ENCODE measurements around the gene FER.
"Not testable (repeated sequence)": the region's sequence is repeated elsewhere in the genome, so short reads cannot be mapped to it uniquely, and the experiment has no call there.

FER gene

DNA sequence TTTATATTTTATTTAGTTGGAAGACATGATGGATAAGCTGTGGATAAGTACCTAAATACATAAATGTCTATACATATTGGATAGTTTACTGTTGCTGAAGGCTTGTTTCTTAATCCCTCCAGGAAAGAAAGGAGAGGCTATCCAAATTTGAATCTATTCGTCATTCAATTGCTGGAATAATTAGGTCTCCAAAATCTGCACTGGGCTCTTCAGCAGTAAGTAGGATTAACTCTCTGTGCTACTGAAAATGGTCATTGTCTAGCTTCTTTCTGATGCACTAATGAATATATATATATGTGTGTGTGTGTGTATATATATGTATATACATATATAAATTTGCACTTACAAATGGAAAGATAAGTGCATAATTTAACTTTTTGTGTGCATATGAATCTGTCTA is 198.3 kb downstream of the FER start:
- no peak for DNase-seq (ENCODE audit: low read depth in 2 of 3, low spot score in 2 of 3)

DNA sequence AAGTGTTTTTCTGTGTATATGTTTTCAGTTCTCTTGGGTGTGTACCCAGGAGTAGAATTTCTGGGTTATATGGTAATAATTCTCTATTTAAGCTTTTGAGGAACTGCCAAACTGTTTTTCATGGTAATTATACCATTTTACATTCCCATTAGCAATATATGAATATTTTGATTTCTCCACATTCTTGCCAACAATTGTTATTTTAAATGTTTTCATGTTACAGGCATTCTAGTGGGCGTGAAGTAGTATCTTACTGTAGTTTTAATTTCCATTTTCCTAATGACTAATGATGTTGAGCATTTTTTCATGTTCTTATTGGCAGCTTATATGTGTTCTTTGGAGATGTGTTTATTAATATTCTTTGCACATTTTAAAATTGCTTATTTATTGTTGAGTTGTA is 199.5 kb downstream of the FER start:
- no peak for DNase-seq (ENCODE audit: low read depth in 2 of 3, low spot score in 2 of 3)

DNA sequence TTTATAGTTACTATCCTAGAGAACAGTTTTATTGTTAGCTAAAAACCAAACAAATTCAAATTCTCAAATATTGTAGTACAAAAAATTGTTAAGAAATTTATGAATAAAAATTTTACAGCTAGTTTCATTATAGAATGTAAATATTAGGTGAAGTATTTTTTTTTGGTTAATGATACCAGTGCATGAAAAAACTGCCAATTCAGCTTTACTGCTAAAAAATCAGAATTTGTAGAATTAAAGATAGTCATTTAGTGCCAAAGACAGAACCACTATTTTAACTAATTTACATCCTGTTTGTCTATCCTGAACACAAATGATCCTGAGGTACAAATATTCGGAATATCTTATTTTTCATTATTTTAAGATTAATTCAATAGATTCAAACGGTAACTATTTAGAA is 202.6 kb downstream of the FER start:
- no peak for DNase-seq (ENCODE audit: low read depth in 2 of 3, low spot score in 2 of 3)

DNA sequence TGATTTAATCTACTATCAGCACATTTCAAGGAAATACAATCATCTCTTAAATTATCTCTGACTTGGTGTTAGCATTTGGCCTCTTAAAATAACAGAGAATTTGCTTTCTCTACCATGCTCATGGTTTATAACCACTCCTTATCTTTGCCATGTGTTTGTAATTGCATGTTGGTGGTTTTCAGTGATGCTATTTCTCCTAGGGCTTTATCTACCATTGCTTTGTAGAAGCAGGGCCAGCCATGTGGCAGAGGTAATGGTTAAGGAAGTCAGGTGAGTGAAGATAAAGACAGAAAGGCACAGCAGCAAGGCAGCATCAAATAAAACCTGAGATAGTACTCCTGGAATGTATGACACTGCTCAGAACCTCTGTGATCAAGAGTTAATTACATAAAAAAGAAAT is 206.2 kb downstream of the FER start:
- DNase-seq (ENCODE audit: low read depth in 2 of 3, low spot score in 2 of 3): no peak

DNA sequence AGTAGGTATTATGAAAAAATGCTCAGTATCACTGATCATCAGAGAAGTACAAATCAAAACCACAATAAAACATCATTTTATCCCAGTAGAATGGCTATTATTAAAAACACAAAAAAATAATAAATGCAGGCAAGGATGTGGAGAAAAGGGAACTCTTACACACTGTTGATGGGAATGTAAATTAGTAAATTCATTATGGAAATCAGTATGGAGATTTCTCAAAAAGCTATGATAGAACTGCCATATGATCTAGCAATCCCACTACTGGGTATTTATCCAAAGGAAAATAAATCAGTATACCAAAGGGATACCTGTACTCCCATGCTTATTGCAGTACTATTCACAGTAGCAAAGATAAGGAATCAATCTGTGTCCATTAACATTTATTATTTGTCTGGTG is 209.6 kb downstream of the FER start:
- no peak for DNase-seq (ENCODE audit: low read depth in 2 of 3, low spot score in 2 of 3)

DNA sequence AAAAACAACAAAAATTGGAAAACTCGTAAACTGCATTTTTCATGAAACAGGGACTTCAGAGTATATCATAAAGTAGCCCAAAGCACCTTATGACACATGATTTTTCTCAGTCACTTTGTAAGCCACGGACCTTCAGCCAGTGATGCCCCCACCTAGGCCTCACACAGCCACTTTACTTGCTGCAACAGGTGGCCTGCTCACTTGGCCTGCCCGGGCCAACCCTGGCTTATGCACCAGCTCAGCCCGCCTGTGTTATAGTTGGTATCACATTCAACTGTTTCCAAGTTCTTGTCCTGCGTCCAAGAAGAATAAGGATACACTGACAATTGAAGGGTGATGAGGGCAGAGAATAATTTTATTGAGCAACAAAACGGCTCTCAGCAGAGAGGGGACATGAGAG is 219.2 kb downstream of the FER start:
- no peak for DNase-seq (ENCODE audit: low read depth in 2 of 3, low spot score in 2 of 3)

DNA sequence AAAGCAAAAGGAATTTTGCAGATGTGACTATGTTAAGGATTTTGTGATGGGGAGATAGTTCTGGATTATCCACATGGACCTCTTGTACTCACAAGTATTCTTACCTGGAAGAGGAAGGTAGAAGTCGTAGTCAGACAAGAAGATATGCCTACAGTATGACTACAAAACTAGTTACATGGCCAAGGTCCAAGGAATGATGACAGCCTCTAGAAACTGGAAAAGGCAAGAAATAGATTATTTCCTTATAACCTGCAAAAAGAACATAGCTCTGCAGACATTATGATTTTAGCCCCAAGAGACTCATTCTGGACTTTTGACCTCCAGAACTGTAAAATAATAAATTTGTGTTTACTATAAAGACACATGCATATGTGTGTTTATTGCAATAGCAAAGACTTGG is 226.9 kb downstream of the FER start:
- DNase-seq (ENCODE audit: low read depth in 2 of 3, low spot score in 2 of 3): no peak

DNA sequence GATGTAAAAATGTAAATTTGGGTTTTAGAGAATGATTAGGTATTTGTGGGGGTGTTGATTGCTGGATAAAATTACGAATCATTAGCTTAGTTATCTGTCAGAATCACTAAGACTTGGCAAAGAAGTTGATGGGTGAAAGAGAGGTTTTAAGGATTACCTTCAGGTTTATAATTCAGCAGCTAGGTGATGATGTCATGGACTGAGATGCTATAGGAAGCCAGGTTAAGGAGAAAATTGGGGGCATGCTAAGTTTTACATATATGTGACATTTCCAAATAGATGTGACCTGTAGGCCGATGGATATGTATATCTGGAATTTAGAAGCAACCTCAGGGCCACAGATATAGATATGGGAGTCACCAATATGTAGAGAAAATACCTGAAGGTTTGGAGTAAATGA is 228.0 kb downstream of the FER start:
- no peak for DNase-seq (ENCODE audit: low read depth in 2 of 3, low spot score in 2 of 3)

DNA sequence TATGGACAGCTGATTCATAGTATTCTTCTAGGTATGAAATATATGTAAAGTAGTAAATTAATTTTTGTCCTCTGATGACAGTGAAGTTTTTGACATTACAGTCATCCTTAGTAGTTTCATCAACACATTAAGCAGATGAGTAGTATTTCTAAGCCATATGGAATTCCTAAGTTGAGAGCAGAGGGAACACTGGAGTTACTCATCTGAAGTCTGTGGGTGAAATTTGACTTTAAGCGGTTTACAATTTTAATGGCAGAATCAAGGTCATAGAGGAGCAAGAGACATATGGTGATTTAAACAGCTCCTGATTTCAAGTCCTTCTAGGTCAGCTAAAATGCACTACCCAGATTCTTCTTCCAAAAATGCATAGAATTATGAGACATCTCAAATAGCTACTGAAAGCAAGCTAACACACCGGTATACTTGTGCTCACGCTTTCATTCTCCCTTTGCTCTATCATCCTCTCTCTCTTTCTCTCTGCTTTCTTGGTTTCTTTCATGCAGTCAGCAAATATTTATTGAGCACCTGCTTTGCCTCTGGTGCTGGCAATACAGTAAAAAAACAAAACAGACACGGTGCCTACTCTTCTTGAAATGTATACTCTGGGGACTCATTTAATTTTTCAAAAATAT is 235.9 kb downstream of the FER start:
- DNase-seq (ENCODE audit: low read depth in 2 of 3, low spot score in 2 of 3): no peak

DNA sequence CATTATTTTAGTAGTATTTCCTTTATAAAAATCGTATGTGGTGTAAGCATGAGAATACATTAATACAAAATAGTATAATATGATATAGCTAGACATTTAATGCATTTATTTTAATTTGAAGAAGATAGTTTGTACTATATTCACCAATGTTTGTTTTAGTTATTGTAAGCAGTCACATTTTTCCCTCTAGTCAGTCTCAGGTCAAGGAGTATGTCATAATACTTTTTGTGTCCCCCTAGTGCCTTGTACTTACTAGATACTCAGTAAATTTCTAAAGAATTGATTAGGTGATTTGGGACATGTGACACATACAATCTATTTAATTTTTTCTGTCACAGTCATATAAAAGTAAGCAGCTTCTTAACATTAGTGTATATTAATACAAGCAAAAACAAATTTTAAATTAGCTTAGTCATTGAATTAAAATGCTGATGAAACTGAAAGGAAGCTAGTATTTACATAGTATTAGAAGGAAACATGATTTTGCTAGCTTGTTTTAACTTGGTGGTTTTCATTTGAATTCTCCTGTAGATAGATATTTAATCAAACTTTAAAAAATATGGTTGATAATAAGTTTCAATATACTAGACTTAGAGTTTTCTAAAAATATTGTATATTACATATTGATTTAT is 242.2 kb downstream of the FER start:
- no peak for DNase-seq (ENCODE audit: low read depth in 2 of 3, low spot score in 2 of 3)

DNA sequence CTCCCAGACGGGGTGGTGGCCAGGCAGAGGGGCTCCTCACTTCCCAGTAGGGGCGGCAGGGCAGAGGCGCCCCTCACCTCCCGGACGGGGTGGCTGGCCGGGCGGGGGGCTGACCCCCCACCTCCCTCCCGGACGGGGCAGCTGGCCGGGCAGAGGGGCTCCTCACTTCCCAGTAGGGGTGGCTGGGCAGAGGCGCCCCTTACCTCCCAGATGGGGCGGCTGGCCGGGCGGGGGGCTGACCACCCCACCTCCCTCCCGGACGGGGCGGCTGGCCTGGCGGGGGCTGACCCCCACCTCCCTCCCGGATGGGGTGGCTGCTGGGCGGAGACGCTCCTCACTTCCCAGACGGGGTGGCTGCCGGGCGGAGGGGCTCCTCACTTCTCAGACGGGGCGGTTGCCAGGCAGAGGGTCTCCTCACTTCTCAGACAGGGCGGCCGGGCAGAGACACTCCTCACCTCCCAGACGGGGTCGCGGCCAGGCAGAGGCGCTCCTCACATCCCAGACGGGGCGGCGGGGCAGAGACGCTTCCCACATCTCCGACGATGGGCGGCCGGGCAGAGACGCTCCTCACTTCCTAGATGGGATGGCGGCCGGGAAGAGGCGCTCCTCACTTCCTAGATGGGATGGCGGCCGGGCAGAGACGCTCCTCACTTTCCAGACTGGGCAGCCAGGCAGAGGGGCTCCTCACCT is 244.8 kb downstream of the FER start:
- DNase-seq (ENCODE audit: low read depth in 2 of 3, low spot score in 2 of 3): not testable (repeated sequence)

DNA sequence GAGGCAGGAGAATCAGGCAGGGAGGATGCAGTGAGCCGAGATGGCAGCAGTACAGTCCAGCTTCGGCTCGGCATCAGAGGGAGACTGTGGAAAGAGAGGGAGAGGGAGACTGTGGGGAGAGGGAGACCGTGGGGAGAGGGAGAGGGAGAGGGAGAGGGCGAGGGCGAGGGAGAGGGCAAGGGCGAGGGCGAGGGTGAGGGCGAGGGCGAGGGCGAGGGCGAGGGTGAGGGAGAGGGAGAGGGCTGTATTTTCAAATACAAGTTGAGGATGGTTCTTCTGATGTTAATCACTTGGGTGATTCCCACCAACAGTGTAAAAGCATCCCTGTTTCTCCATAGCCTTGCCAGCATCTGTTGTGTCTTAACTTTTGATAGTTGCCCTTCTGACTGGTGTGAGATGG is 245.7 kb downstream of the FER start:
- DNase-seq (ENCODE audit: low read depth in 2 of 3, low spot score in 2 of 3): not testable (repeated sequence)

DNA sequence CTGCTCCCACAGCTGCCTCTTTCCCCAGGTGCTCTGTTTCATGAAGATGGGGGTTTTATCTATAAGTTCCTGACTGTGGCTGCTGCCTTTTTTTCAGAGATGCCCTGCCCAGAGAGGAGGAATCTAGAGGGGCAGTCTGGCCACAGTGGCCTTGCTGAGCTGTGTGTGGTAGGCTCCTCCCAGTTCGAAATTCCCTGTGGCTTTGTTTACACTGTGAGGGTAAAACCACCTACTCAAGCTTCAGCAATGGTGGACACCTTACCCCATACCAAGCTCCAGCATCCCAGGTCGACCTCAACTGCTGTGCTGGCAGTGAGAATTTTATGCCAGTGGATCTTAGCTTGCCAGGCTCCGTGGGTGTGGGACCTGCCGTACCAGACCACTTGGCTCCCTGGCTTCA is 250.0 kb downstream of the FER start:
- DNase-seq (ENCODE audit: low read depth in 2 of 3, low spot score in 2 of 3): no peak

DNA sequence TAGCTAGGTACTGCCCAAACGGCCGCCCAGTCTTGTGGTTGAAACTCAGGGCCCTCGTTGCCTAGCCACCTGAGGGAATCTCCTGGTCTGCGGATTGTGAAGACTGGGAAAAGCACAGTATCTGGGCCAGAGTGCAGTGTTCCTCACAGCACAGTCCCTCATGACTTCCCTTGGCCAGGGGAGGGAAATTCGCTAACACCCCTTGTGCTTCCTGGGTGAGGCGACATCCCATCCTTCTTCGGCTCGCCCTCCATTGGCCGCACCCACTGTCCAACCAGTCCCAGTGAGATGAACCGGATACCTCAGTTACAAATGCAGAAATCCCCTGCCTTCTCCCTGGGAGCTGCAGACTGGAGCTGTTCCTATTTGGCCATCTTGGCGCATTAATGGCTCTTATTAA is 250.5 kb downstream of the FER start:
- DNase-seq (ENCODE audit: low read depth in 2 of 3, low spot score in 2 of 3): no peak

DNA sequence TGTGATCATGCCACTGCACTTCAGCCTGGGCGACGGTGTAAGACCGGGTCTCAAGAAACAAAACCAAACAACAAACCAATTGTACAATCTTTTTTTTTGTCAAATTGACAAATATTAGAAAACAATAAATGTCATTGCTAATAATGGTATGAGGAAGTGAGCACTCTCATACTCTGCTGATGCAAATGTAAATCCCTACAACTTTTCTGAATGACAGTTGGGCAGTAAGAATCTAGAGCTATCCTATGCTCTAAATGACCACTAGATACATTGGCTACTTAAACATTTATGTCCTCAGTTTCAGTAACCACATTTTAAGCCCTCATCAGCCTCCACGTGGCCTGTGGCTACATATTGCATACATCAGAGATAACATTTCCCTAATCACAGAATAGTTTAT is 256.2 kb downstream of the FER start:
- no peak for DNase-seq (ENCODE audit: low read depth in 2 of 3, low spot score in 2 of 3)

DNA sequence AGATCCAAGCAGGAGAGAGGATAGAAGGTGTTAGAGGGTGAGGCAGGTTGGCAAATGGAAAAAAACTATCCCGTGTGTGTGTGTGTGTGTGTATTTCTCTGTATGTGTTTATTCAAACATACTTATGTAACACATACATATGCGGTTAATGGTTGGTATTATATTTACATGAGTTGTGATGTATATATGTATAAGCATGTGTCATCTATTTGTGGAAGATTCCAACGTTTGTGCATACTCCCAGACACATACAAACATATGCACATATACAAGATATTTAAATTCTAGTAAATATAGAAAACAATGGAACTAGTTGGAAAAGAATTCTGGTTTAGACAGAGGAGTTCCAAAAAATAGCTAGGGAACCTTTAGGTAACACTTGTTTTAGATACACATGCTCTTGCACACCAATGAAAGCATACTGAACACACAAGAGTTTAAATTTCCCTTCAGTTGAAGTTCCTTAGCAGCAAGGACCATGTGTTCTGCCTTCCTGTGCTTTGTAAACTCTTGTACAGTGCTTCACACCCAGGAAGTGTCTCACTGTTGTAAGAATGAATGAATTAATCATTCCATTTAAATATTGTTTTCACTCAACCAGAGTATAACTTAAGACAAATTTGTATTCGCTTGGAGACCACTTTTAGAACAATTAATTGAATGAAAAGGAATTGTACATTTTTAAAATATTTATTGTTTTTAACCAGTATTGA is 257.8 kb downstream of the FER start:
- no peak for DNase-seq (ENCODE audit: low read depth in 2 of 3, low spot score in 2 of 3)

DNA sequence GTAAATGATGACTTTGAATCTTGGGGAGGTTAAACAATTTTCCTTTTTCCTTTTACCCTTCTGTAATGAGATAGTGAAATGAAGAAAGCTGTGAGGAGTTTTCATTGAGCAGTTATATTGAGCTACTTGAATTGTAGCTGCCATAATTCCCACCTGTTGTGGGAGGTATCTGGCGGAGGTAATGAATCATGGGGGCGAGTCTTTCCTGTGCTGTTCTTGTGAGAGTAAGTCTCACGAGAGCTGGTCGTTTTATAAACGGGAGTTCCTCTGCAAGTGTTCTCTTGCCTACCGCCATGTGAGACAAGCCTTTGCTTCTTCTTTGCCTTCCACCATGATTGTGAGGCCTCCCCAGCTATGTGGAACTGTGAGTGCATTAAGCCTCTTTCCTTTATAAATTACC is 258.4 kb downstream of the FER start:
- no peak for DNase-seq (ENCODE audit: low read depth in 2 of 3, low spot score in 2 of 3)

DNA sequence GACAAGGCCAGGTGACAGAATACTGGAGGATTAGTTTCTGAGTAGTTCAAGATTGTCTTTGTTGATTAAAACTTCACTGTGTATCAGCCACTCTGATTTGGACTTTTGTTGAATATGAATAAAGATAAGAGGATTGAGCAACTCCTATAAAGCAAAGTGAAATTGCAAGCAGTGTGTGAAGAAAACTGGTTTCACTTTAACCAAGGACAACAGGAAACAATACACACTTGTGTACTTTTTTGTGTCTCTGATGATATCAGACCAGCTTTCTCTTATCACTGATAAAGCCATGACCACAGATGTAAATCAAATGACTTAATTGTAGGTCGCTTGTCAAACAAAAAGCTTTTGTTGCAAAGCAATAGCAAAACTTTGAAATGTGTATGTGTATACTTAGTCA is 268.6 kb downstream of the FER start:
- DNase-seq (ENCODE audit: low read depth in 2 of 3, low spot score in 2 of 3): no peak

DNA sequence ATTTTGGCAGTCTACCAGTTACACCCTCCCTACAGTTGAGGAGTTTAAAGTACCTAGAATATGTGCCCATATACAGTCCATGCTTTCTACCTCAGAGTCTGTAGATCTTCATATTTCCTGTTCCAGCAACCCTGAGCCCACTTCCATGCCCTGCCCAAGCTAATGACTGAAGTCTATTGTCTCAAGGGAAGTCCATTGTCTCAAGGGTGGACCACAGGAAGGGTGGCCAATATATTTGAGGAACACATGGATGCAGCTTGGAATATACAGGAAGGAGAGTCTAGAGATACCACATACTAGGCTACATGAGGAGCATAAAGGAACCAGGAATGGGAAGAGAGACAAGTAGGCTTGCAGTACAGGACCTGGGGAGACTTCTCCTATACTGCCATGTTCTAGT is 274.4 kb downstream of the FER start:
- no peak for DNase-seq (ENCODE audit: low read depth in 2 of 3, low spot score in 2 of 3)

DNA sequence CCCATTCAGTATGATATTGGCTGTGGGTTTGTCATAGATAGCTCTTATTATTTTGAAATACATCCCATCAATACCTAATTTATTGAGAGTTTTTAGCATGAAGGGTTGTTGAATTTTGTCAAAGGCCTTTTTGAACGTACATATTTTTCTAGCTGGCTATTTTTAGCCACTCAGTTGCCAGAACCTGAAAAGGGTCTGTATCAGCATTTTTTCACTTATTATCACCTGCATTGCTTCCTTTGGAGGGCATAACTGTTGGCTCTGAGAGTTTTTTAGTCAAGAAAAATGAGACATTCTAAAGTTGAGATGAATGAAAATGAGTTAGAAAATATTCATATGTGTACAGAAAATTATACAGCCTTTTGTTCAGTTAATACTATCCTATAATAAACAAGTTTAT is 278.0 kb downstream of the FER start:
- not testable (repeated sequence) for DNase-seq (ENCODE audit: low read depth in 2 of 3, low spot score in 2 of 3)

DNA sequence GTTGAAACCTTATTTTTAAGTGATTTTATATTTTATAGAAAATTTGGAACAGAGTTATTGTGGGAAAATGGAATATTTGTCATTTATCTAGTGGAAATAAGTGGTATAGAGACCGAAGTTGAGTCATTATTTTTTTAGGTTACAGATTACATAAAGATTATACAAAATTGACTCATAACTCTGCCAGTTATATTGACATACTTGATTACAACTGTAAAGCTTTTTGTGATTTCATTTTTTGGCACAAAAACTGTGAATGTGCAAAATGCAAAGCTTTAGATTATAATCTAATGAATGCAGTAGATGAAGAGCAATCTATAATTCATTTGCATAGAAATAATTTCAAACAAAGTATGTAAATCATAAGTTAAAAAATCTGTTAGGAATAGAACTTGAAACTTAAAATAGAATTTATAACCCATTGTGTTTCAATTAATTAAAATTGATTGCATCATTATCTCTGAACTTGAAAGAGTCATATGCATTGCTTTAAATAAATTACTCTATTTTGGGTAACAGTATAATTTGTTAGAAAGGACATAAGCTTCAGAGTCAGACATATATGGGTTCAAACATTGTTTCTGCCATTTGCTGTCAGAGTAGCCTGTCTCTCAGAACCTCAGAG is 280.4 kb downstream of the FER start:
- no peak for DNase-seq (ENCODE audit: low read depth in 2 of 3, low spot score in 2 of 3)
